NCI-H2171 (cell line): ENCODE measurements around the gene S100PBP.

Experiments
- DNase-seq: peaks from one replicate; lab custom pipeline; 2025; lab: John Stamatoyannopoulos, UW

The S100PBP gene

DNA sequence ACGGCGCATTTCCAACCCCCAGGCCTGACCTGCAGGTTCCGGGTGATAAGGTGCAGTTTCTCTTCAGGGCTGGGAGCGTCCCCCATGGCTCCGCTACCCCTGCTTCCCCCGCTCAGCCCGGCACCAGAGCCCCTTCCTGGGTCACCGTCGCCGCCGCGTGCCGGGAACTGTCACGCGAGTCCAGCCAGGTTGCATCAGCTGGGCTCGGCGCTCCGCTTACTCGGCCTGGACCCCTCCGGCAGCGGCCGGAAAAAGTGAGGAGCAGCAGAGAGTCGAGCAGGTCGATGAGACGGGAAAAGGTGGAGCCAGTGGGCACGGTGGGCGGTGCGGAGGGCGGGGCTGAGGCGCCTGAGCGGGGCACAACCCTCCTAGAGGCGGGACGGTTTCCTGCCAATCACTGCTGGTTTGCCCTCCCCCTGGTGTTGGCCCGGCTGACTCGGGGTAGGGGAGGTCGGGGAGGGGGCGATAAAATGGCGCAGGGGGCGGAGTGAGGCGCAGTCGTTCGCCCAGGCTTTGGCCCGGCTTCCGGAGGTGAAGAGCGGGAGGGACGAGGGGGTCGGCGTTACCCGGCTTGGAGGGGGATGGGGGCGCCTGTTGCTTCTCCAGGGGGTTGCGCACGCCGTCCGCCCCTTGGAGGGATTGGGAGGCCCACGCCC, at the start of gene S100PBP, which contains the start of gene YARS1:
TSS of gene S100PBP (plus strand) at position 495 of the 656 bp plus-strand sequence. CDS start 8,447 bp downstream, outside the sequence.
TSS of gene YARS1 (minus strand) at position 200 of the 656 bp plus-strand sequence. CDS start at position 86, 114 bp downstream.
- DNase-seq: peak; percentile 97

DNA sequence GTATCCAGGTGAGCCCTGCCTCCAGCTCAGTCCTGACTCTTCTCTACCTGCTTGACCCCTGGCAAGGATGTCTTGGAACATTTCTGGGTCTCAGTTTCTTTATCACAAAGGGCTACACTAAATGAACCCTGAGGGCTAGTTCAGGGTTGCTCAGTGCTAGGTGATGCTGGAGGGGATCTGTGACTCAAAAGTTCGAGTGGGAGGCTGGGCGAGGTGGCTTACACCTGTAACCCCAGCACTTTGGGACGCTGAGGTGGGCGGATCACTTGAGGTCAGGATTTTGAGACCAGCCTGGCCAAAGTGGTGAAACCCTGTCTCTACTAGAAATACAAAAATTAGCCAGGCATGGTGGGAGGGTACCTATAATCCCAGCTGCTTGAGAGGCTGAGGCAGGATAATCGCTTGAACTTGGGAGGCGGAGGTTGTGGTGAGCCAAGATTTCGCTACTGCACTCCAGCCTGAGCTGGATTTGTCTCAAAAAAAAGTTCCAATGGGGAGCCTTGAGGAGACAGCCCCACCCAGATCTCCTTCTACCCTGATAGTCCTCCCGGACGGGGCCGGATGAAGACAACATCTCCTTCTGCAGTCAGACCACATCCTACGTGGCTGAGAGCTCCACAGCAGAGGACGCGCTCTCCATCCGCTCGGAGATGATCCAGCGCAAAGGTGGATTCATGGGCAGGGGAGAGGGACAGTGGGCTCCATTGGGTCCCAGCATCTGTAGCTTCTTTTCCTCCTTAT, 49.2 kb upstream of the S100PBP start:
- no peak for DNase-seq

DNA sequence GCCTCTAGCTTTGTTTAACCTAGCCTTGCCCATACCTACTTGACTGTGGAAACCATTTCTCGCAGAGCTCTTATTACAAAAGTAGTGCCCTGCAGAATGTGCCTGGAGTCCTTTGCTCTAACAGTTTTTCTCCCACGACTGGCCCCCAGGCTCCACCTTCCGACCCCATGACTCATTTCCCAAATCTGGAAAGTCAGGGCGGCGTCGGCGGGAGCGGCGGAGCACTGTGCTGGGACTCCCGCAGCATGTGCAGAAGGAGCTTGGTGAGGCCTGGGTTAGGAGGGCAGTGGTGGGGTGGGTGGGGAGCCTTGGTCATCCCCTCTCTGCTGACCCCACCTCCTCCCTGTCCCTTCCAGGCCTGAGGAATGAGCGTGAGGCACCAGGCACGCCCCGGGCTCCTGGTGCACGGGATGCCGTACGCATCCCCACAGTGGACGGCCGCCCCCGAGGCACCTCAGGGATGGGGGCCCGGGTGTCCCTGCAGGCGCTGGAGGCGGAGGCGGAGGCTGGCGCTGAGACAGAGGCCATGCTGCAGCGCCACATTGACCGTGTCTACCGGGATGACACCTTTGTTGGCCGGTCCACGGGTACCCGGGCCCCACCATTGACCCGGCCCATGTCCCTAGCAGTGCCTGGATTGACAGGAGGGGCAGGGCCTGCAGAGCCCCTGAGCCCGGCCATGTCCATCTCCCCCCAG, 47.8 kb upstream of the S100PBP start:
- DNase-seq: no peak

DNA sequence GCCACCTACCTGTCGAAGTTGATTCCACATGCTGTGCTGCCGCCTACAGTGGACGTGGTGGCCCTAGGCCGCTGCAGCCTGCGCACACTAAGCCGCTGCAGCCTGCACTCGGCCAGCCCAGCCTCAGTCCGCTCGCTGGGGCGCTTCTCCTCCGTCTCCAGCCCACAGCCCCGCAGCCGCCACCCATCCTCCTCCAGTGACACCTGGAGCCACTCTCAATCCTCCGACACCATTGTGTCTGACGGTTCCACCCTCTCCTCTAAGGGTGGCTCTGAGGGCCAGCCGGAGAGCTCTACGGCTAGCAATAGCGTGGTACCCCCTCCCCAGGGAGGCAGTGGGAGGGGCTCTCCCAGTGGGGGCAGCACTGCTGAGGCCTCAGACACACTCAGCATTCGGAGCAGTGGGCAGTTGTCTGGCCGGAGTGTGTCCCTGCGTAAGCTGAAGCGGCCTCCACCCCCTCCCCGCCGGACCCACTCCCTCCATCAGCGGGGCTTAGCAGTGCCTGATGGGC, 47.2 kb upstream of the S100PBP start:
- DNase-seq: no peak

DNA sequence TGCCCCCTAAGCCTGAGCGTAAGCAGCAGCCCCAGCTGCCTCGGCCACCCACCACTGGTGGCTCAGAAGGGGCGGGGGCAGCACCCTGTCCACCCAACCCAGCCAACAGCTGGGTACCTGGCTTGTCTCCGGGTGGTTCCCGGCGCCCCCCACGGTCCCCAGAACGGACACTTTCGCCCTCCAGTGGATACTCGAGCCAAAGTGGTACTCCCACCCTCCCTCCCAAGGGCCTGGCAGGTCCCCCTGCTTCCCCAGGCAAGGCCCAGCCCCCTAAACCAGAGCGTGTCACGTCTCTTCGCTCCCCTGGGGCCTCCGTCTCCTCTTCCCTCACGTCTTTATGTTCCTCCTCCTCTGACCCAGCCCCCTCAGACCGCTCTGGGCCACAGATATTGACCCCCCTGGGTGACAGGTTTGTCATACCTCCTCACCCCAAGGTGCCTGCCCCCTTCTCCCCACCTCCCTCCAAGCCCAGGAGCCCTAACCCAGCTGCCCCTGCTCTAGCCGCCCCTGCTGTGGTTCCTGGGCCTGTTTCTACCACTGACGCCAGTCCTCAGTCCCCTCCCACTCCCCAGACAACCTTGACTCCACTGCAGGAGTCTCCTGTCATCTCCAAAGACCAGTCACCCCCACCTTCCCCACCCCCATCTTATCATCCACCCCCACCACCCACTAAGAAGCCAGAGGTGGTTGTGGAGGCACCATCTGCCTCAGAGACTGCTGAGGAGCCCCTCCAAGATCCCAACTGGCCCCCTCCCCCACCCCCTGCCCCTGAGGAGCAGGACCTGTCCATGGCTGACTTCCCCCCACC, 46.5 kb upstream of the S100PBP start:
- no peak for DNase-seq

DNA sequence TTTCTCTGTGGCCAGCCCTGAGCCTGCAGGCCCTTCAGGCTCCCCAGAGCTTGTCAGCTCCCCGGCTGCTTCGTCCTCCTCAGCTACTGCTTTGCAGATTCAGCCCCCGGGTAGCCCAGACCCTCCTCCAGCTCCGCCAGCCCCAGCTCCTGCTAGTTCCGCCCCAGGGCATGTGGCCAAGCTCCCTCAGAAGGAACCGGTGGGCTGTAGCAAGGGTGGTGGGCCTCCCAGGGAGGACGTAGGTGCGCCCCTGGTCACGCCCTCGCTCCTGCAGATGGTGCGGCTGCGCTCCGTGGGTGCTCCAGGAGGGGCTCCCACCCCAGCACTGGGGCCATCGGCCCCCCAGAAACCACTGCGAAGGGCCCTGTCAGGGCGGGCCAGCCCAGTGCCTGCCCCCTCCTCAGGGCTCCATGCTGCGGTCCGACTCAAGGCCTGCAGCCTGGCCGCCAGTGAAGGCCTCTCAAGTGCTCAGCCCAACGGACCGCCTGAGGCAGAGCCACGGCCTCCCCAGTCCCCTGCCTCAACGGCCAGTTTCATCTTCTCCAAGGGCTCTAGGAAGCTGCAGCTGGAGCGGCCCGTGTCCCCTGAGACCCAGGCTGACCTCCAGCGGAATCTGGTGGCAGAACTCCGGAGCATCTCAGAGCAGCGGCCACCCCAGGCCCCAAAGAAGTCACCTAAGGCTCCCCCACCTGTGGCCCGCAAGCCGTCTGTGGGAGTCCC, 45.7 kb upstream of the S100PBP start:
- DNase-seq: no peak

DNA sequence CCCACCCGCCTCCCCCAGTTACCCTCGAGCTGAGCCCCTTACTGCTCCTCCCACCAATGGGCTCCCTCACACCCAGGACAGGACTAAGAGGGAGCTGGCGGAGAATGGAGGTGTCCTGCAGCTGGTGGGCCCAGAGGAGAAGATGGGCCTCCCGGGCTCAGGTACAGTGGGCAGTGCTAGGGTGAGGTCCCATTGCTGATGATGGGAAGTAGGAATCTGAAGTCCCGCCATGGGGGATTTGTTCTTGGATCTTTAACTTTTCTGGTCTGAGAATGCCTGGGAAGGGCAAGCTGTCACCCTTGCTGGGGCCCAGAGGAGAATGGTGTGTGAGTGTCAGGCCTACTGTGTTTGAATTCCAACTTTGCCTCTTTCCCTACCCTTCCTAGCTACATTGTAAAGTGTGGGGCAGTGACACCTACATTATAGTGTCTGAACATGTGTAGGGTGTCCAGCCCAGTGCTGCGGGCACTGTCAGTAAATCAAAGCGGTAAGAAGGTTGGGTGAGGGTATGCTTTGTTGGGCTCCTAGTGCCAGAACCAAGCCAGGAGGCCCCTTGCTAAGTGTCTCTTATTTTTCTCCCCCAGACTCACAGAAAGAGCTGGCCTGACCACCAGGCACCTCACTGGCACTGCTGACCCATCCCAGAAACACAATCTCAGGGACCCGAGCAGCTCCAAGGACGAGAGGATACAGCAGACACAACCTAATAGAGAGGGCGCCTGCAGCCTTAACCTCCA, 45.0 kb upstream of the S100PBP start:
- DNase-seq: no peak

DNA sequence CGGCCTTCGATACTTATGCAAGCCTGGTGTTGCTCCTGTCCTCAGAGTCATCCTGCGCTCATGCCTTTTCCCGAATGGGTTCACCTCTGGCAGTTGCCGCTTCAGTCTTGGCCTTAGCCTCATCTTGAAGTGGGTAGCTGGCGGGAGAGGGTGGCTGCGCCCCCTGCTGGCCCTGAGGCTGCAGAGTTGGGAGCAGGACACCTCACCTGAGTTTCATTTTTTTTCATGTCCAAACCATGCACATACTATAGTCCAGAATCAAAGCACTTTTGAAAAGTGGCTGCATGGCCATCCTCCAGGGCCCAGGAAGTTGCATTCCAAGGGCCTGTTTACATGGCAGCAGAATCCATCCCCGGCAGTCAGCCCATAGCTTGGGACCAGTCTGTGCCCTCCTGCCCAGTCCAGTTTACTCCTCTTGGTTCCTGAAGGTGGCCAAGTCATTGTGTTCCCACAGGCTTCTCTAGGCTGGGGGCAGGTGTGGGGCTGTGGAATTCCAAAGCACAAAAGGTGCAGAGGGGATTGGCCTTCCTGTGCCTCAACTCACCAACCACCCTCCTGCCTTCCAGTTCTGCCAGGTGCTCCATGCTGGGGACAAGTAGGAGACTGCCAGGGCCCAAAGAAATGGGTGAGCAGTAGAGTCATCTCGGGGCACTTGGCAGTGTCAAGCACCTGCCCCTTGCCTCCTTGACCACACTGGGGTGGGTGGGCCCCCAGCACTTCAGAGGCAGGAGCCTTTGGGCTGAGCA, 44.3 kb upstream of the S100PBP start:
- peak; percentile 68 for DNase-seq

DNA sequence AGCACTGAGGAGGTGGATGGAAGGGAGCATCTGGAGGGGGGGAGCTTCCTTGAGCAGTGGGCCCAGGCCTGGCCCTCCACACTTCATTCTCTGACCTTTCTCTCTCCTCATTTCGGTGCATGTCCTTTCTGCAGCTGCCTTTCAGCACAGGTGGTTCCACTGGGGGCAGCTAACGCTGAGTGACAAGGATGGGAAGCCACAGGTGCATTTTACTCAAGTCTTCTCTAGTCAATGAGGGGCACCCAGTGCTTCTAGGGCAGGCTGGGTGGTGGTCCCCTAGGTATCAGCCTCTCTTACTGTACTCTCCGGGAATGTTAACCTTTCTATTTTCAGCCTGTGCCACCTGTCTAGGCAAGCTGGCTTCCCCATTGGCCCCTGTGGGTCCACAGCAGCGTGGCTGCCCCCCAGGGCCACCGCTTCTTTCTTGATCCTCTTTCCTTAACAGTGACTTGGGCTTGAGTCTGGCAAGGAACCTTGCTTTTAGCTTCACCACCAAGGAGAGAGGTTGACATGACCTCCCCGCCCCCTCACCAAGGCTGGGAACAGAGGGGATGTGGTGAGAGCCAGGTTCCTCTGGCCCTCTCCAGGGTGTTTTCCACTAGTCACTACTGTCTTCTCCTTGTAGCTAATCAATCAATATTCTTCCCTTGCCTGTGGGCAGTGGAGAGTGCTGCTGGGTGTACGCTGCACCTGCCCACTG, 43.5 kb upstream of the S100PBP start:
- no peak for DNase-seq

DNA sequence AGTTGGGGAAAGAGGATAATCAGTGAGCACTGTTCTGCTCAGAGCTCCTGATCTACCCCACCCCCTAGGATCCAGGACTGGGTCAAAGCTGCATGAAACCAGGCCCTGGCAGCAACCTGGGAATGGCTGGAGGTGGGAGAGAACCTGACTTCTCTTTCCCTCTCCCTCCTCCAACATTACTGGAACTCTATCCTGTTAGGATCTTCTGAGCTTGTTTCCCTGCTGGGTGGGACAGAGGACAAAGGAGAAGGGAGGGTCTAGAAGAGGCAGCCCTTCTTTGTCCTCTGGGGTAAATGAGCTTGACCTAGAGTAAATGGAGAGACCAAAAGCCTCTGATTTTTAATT, 43.0 kb upstream of the S100PBP start:
- DNase-seq: no peak

DNA sequence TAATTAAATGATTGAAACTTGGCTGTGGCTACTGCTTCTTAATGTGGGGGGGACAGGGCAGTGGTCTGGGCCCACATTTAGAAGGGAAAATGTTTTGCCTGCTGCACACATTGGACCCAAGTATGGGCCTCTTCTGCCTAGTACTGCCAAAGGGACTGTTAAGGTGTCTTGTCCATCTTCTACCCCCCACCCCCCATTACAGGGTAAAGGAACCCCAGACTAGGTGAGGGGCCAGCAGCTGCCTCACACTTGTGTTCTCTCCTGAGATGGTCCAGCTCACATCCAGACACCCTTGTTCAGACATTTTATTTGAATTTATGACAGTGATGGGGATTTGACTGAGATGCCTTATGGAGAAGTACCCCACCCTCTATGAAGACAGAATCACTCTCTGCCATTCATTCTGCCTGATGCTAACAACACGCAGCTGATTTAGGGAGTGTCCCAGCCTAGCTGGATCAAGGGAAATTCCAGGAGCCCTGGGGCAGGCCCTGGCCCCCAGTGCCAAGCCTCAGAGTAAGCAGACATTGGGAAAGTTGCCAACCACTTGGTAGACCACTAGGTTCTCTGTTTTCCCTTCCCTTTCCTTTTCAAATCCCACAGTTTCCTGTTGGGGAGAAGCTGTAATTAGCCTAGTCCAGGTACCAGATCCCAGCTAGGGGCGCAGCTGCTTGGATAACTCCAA, 42.4 kb upstream of the S100PBP start:
- DNase-seq: no peak

DNA sequence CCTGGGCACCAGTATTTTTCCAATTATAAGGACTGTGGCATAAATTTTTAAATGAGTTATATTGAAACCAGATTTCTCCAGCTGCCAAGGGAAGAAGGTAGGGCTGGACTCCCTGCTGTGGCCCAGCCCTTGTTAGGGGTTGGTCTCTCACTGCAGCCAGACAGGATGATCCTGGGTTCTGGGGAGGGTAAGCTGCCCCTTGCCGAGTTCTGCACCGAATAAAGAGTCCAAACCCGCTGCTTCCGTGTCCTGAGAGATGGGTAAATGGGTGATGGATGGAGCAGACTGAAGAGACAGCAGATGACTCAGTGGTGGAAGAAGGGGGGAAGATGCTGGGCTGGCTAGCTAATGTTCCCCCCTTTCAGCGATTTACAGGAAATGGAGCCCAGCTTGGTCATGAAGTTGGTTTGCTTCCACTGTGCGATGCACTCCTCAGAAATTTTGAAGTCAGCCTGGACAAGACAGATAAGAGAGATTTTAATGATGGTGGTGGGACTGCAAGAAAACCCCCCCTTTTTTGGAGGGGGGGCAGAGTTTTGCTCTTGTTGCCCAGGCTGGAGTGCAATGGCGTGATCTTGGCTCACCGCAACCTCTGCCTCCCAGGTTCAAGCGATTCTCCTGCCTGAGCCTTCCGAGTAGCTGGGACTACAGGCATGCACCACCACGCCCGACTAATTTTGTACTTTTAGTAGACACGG, 41.7 kb upstream of the S100PBP start:
- no peak for DNase-seq

DNA sequence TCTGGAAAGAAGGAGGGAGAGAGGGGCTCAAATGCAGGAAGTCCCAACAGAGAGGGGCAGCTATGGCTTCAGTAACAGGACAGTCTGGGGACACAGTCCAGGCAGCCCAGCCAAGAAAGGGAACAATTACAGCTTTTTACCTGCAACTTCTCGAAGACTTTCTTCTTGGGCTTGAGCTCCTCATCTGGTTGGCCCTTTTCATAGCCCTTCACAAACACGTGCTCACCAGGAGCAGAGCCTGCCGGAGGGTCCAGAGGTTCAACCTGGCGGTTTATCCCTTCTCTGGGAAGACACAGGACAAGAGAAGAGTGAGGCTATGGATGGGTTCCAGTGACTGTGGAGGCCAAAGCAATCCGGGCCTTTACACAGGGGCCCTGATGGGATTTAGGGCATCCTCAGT, 38.2 kb upstream of the S100PBP start:
- DNase-seq: no peak

DNA sequence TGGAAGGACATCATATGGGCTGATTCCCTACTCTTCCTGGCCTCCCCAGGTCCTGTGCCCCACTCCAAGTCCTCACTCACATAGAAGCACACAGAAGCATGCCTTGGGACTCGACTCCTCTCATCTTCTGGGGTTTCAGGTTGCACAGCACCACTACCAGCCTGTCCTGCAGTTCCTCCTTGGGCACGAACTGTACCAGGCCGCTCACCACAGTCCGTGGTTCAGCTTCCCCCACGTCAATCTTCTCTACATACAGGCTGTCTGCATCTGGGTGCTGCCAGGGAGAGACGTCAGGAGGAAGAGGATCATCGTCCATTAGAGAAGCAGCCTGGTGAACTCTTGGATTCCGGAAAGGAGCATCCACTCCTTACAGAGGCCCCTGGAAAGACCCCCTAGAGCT, 37.4 kb upstream of the S100PBP start:
- DNase-seq: no peak

DNA sequence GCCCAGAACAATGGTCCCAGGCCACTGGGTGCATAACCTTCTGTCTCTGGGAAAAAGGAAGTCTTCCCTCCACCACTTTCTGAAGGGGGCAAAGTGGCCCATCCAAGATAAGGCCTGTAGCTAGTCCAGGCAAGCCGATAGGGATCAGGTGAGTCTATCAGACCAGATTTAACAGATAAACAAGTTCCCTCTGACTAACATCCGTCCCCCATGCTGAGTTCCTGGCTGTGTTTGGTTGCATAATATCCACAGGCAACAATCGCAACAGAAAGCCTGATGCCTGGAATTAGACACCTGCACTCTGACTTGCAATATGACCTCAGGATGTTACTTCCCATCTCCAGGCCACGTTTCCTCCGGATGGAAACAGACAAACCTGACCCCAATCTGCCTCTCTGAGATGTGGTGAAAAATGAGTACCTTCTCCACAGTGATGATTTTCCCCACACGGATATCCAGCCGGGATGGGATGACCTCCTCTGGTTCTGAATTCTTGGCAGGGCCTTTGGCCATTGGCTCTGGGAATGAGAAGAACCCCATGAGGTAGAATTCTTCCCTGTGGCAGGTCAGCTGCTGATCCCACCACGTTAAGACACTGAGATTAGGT, 36.7 kb upstream of the S100PBP start:
- no peak for DNase-seq

DNA sequence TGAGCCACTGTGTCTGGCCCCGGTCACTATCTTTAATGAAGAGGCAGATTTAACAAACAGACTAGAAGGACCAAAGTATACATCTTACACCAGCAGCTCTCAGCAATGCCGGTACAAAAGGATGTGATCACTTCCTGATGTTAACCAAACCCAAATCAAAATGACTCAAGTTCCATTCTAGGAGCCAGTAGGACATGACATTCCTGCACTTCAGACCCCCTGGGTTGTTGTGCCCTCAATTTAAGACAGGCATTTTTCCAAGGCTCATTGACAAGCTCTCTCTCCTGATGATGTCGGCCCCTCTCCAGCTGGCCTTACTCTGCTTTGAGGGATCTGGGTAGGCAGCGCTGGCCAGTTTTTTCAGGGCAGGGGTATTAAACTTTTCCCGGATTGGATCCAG, 35.4 kb upstream of the S100PBP start:
- DNase-seq: no peak

DNA sequence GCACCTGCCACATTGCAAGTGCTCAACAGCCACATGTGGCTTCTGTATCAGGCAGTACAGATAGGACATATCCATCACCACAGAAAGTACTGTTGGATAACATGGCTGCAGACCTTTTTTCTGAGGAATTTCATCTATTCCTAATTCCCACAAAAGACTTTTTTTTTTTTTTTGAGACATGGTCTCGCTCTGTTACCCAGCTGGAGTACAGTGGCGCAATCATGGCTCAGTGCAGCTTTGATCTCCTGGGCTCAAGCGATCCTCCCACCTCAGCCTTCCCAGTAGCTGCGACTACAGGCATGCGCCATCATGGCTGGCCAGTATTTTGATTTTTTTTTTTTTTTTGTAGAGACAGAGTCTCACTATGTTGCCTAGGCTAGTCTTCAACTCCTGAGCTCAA, 33.6 kb upstream of the S100PBP start:
- DNase-seq: no peak

DNA sequence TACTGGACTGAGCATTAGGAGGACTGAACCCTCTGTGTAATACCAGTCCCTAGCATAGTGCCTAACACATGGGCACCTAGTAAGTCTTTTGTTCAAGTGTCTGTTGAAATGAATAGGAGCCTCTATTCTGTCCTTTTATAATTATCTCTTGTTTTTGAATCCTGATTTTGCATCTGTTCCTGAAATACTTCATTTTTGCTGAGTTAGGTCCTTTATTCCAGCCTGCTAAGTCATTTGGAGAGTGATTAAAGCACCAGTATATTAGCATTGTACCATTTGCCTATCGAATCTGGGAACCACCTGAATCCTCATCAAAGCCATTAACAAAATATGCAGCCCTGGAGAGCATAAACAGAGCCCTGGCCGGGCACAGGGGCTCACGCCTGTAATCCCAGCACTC, 32.6 kb upstream of the S100PBP start:
- DNase-seq: no peak
